HG02973 (cell line): ENCODE measurements around the gene INPP5A.
"Not testable (repeated sequence)": the region's sequence is repeated elsewhere in the genome, so short reads cannot be mapped to it uniquely, and the experiment has no call there.

Source experiments
- ATAC-seq: cut with Tn5 transposase; IDR thresholded peaks from one replicate; pipeline ENCODE4 v1.9.1; 2021; ENCODE audit warnings: moderate library complexity; ENCODE audit not compliant: unreplicated experiment

Gene INPP5A

GRCh38 chr10:132788180-132788830 is 250.7 kb downstream of the INPP5A start:
- no peak for ATAC-seq

- no peak for ATAC-seq
Measured at GRCh38 chr10:132788831-132789219, 251.2 kb downstream of the INPP5A start.

DNA sequence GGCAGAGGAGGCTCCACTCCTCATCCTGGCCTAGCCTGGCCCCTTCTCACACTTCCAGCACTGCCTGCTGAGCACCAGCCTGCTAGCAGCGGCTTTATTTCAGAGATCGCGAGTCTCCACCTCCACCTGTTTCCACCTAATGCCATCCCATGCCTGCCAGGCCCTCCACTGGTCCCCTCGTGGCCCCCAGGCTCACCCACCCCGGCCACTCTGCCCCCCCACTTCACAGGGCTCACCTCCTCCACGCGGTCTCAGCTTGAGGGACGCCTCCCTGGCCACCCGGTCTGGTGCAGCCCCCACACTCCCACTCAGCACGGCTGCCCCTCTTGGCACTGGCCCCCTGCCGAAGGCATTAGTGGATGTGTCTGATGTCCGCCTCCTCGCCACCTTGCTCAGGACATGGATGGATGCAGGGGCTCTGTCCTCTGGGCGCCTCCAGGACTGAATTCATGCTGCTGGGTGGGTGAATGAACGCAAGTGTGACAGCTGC is 252.1 kb downstream of the INPP5A start:
- ATAC-seq: no peak

DNA sequence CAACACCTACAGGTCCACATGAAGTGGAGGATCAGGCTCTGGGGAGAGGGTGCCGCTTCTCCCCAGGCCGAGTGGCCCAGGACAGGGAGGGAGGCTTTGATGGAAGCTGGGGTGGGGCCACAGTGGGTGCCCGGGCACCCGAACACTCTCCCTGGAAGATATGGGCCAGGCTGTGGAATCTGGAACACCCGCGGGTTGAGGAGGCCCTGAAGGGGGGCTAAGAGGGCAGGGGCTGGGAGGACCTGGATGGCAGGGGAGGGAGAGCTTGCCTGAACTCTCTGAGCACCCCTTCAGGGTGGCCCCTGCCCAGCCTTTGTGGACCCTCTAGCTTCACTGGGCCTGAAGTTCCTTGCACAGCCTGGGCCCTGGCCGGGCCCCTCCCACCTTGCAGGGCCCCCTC is 252.9 kb downstream of the INPP5A start:
- ATAC-seq: no peak

GRCh38 chr10:132790934-132791829 is 253.6 kb downstream of the INPP5A start:
- no peak for ATAC-seq

GRCh38 chr10:132792099-132792498 is 254.5 kb downstream of the INPP5A start:
- ATAC-seq: not testable (repeated sequence)

DNA sequence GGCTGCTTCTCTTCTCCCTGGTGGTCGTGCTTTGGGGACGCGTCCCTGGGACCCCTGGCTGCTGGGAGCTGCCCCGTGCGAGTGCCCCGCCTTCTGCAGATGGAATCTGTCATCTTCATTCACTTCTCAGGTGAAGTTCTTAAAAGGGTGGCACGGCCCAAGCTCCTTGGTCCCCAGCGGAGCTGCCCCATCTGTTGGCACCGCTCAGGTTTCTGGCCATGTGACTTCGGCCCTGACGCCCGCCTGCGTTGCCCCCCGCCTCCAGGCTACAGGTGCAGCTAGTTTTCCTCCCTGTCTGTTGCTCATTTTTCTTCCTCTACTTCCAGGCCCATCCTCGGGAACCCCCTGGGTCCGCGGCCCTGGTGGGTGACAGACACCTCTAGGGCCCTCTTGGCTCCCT is 255.2 kb downstream of the INPP5A start:
- ATAC-seq: no peak

DNA sequence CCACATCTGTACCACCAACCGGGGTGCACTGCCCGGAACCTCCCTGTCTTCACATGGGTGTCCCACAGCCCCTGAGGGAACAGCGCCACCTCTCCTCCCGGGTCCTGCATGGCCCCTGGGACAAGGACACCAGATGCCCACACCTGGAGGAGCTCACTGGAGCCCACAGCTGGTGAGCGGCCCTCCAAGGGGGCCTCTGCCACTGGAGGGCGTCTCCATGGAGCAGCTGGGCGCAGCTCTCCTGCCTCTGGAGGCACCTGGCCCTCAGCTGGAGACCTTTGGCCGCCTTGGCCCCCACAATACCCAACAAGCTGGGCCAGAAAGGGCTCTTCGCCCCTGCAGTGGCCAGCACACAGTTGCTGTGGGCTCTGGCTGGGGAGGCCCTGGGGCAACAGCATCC is 255.6 kb downstream of the INPP5A start:
- ATAC-seq: no peak

DNA sequence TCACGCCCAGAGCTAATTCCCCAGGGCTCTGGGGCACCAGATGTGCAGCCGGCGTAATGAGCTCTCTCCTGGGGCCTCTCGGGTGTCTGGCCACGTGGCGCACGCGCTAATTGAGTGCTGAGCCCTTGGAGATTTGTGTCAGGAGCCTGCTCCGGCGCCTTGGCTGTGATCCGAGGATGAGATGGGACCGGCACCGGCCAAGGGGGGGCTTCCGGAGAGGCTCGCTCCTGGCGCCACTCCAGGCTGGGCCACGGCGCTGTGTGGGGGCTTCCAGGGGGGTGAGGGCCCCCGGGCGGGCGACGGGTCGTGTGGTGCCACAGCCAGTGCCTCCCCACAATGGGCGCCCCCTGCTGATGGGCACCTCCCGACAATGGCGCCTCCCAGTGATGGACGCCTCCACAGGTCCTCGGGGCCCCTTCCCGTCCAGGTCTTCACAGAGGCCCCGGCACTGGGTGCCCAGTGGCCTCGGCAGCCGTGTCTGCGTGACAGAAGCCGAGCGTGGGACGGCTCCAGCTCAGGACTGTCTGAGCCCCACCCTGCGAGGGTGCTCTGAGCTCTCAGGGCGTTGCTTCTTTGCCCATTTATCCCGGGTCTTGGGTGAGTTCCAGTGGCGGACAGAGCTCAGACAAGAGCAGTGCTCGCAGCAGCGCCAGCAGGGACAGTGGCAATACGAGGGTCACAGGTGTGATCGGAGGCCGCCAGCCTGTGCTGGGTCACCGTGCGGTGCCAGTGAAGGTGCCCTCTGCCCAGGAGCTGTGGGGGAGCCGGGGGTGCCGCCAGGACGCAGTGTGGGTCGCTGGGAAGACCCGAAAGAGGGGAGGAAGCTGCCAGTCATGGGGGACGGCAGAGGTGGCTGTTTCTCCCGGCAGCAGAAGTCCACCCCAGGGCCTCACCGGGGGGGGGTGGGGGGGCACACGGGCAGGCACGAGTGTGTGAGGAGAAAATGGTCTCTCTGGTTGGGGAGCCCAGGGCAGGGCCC is 256.6 kb downstream of the INPP5A start:
- ATAC-seq: no peak

GRCh38 chr10:132796846-132797245 is 259.3 kb downstream of the INPP5A start:
- ATAC-seq: no peak

DNA sequence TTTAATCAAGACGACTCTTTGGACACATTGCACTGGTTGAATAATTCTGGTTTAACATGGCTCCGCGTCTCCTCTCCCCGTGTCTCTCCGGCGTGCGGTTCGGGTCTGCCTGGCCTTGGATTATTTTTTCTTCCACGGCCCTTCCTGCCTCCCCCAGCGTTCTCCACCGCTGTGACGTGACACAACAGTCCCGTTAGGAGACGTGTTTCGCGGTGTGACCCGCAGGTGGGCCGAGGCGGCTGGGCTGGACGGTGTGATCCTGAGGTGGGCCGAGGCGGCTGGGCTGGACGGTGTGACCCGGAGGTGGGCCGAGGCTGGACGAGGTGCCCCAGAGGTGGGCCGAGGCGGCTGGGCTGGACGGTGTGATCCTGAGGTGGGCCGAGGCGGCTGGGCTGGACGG is 260.4 kb downstream of the INPP5A start:
- ATAC-seq: not testable (repeated sequence)

DNA sequence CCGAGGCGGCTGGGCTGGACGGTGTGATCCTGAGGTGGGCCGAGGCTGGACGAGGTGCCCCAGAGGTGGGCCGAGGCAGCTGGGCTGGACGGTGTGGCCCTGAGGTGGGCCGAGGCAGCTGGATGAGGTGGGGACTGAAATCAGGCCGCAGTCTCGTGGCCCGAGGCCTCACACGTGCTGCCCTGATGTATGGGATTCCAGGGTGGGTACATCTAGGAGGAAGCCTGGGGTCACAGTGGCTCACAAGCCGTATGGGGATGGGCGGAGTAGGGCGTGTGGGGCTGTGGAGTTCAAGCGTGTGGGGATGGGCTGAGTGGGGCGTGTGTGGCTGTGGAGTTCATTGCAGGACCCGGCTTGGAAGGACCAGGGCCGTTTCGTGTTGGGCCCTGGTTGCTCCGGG is 260.8 kb downstream of the INPP5A start:
- no peak for ATAC-seq

GRCh38 chr10:132798876-132799275 is 261.3 kb downstream of the INPP5A start:
- no peak for ATAC-seq

GRCh38 chr10:132799865-132800264 is 262.3 kb downstream of the INPP5A start:
- ATAC-seq: no peak

DNA sequence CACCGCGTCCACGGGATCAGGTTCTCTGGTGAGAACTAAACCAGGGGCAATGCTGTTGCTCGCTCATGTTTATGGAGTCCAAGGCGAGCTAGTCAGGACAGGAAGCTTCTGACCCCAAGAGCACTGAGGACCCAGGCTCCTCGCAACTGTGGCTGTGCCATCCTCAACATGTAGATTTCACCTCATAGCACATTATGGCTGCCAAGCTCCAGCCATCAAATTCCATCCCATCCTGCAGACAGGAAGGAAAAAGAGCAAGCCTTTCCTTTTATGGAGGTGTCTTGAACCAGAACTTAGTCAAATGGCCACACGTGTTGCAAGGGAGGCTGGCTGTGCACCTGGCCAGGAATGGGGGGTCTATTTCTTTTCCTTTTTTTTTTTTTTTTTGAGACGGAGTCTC is 264.5 kb downstream of the INPP5A start:
- ATAC-seq: no peak

GRCh38 chr10:132802694-132803320 is 265.2 kb downstream of the INPP5A start:
- ATAC-seq: no peak

DNA sequence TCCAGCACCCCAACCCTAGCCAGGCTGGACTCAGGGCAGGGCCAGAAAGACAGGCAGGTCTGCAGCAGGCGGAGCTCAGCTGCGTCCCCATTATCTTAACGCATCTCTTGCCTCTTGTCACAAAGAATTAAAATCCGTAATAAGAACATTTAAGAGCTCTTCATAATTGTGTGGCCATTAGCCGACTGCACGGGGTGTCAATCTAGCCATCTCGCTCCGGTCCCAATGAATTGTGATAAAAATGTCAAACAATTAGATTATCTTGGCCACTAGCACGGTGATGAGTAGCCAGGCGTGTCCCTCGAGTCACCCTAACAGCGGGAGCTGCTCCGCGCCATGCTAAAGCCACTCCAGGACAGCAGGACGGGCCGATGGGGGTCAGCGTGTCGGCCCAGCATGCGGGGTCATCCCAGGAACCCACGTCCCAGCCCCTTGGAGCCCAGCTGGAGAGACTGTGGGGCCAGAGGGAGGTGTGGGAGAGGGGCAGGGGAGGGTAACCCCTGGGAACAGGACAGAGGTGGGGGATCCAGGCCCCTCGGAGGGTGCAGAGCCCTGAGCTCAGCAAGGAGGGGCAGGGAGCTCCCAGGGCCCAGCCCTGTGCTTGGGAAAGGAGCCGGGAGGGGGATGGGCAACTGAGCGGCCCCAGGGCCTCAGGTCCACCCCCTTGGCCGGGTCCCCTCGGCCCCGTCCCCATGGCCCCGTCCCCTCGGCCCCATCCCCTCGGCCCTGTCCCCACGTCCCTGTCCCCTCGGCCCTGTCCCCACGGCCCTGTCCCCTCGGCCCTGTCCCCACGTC is 266.0 kb downstream of the INPP5A start:
- no peak for ATAC-seq

- ATAC-seq: no peak
Measured at GRCh38 chr10:132804287-132804686, 266.7 kb downstream of the INPP5A start.

- ATAC-seq: no peak
Measured at GRCh38 chr10:132804785-132805426, 267.3 kb downstream of the INPP5A start.
